Body of pancreas (tissue), 4 donors: ENCODE measurements around the gene ARL6IP6. TPM values are rescaled to one million over a fixed set of nuclear protein-coding genes. Genes with fewer than 3 reads are reported as not detected.

Experiments used
- ATAC-seq: fragments of 150-250 bp; one replicate; pipeline ENCODE4 v1.9.1; 2016
- DNase-seq, 4 donors: peaks; one replicate each; pipeline ENCODE4 v3.0.0-alpha.2; 2019
- H3K27ac ChIP-seq, 4 donors: fragments of 200-600 bp; sonication (generic); 1 replicate in 3 of 4; 2 replicates in 1 of 4; pipeline versions ENCODE4 v1.5.1 to v1.6.1; 2016 to 2019; ENCODE audit warnings: mild to moderate bottlenecking in 1 of 4, mixed read lengths in 1 of 4, moderate library complexity in 1 of 4
- H3K27me3 ChIP-seq, 2 donors: fragments of 200-600 bp; sonication (generic); one replicate each; pipeline ENCODE4 v1.6.0; 2016; ENCODE audit warnings: mild to moderate bottlenecking in 1 of 2
- H3K36me3 ChIP-seq, 2 donors: fragments of 200-600 bp; sonication (generic); replicated peaks in 1 of 2; 2 replicates each; pipeline ENCODE4 v1.5.1; 2016; ENCODE audit warnings: low read depth in 2 of 2; ENCODE audit not compliant: insufficient read depth in 1 of 2
- H3K4me1 ChIP-seq: fragments of 200-600 bp; sonication (generic); one replicate; pipeline ENCODE4 v1.6.0; 2016
- H3K4me3 ChIP-seq, 2 donors: fragments of 200-600 bp; sonication (generic); 1 replicate in 1 of 2; 2 replicates in 1 of 2; pipeline ENCODE4 v1.5.1; 2016 to 2019
- H3K9me3 ChIP-seq, 3 donors: fragments of 200-600 bp; sonication (generic); 1 replicate in 2 of 3; 2 replicates in 1 of 3; pipeline ENCODE4 v1.5.1; 2016
- POLR2A ChIP-seq, 3 donors: fragments of 450-650 bp; IDR thresholded peaks; one replicate each; pipeline ENCODE4 v1.6.1; 2016; ENCODE audit warnings: antibody characterized with exemption in 3 of 3, mild to moderate bottlenecking in 2 of 3
- WGBS, 2 donors: methylation state at CpG; one replicate each; pipeline ENCODE4 v1.1.5; 2017; 5-methylcytosine and 5-hydroxymethylcytosine counted together
- intact Hi-C: fragments of 100-400 bp; cut with DNase I; formaldehyde crosslinking; loops from one replicate; pipeline ENCODE4 v1.15.1; 2023
- total RNA-seq, 2 donors: library from RNA; depleted of rRNA; stranded (reverse); fragments of >200 nt; gene quantifications; one replicate each; pipeline ENCODE4 v1.1.0, GENCODE V29; 2016
- TF ChIP-seq, protein P1 (sequence below), 7 experiments: fragments of 450-650 bp in 4 of 7; fragments of 200-600 bp in 3 of 7; sonication (generic) in 3 of 7; IDR thresholded peaks; one replicate each; pipeline ENCODE4 v1.5.1; 2016 to 2019; ENCODE audit warnings: antibody characterized with exemption in 7 of 7

ARL6IP6 gene
- 10 to 100 TPM in 1 of 2 donors, 1 to 10 TPM in 1; 8.3 to 12.2 TPM for total RNA-seq

DNA sequence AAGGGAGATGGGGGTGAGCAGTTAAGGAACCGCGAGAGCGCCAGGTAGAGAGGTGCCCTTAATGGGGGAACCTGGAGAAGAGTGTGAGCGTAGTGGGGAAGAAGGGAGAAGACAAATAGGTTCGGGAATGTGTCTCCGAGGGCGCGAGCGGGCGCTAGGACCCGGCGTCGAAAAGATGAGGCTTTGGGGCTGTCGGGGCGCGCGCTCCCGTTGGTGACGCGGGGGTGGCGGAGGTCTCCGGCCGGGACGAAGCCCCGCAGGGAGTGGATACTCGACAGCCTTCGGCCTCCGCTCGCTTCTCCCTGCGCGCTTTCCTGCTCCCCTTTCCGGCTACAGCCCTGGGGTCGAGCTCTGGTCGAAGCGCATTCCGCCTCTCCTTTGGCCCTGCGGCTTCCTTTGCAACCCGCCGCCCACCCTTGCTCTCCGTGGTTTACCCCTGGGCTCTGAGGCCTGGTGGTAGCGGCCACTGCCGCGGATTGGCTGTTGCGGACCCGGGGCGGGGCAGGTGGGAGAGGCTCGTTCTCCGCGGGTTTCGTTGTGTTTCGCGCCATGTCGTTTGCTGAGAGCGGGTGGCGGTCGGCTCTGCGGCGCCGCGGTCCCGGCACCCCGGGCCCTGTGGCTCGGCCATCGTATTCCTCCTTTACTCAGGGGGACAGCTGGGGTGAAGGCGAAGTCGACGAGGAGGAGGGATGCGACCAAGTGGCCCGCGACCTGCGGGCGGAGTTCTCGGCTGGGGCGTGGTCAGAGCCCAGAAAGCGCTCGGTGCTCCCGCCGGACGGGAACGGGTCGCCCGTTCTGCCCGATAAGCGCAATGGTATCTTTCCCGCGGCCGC lies at the start of gene ARL6IP6:
TSS of gene ARL6IP6 (plus strand) at position 545 of the 833 bp plus-strand sequence. CDS start at position 550, 5 bp downstream.
- H3K27me3 ChIP-seq = no peaks in the 10 kb centered on the region
- peak; percentile 81 for ATAC-seq

DNA sequence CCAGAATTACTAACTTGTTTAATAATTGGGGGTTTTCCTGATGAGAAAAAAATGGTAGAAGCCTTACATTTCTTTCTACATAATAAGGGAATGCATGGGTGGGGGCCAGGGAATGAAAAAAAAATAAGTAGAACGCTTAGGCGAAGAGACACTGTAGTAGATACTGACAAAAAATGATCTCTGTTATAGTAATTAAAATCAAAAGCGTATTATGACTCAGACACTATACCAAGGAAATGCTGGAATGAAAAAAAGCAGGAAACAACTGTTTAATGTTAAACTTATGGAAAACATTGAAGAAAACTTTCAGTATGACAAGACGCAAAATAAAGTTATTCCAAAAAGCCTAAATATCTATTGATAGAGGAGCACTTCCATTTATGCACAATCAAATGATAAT lies 44.1 kb upstream of the ARL6IP6 start:
- Histone ChIP-seq H3K27ac (no peak overlapping the region), H3K27me3 (no peaks in the 10 kb centered on the region), H3K9me3 (no peaks in the 10 kb centered on the region), H3K4me3 (no peak overlapping the region), H3K4me1 (no peaks in the 10 kb centered on the region), H3K36me3 (peaks cover 0 to 25% of the 10 kb centered on the region in 2 donors)
- intact Hi-C loops = no loop called here
- DNase-seq = no peak
- 85 to 89% methylated on average over 4 of the region's 4 CpGs for WGBS, 2 donors
- no peak for ATAC-seq
- TF ChIP-seq POLR2A (IDR thresholded peaks at IDR 0.05) = no peak
- TF ChIP-seq, protein P1, sequence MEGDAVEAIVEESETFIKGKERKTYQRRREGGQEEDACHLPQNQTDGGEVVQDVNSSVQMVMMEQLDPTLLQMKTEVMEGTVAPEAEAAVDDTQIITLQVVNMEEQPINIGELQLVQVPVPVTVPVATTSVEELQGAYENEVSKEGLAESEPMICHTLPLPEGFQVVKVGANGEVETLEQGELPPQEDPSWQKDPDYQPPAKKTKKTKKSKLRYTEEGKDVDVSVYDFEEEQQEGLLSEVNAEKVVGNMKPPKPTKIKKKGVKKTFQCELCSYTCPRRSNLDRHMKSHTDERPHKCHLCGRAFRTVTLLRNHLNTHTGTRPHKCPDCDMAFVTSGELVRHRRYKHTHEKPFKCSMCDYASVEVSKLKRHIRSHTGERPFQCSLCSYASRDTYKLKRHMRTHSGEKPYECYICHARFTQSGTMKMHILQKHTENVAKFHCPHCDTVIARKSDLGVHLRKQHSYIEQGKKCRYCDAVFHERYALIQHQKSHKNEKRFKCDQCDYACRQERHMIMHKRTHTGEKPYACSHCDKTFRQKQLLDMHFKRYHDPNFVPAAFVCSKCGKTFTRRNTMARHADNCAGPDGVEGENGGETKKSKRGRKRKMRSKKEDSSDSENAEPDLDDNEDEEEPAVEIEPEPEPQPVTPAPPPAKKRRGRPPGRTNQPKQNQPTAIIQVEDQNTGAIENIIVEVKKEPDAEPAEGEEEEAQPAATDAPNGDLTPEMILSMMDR (IDR thresholded peaks at IDR 0.05) = no peak

More for the DNA sequence above, at the start of gene ARL6IP6:
- WGBS, 2 donors = 0% methylated on average over 22 to 87 of the region's 87 CpGs
- peaks cover 0 to 5% of the 10 kb centered on the region in 2 donors for H3K36me3 ChIP-seq
- peaks cover 30% of the 10 kb centered on the region for H3K4me1 ChIP-seq
- peak; percentile 88 to 94 (median 92) for DNase-seq
- peak within 1 kb of the TSS; percentile 67 to 97 for H3K4me3 ChIP-seq
- peak within 1 kb of the TSS; percentile 88 to 99 (median 98) for H3K27ac ChIP-seq
- no peaks in the 10 kb centered on the region for H3K9me3 ChIP-seq
- TF ChIP-seq, protein P1 (IDR thresholded peaks at IDR 0.05) = peak in 2 of 7 experiments; percentile 1 to 7
- peak; percentile 74 to 86 (median 83) for TF ChIP-seq POLR2A (IDR thresholded peaks at IDR 0.05)
- intact Hi-C loops = no loop called here

DNA sequence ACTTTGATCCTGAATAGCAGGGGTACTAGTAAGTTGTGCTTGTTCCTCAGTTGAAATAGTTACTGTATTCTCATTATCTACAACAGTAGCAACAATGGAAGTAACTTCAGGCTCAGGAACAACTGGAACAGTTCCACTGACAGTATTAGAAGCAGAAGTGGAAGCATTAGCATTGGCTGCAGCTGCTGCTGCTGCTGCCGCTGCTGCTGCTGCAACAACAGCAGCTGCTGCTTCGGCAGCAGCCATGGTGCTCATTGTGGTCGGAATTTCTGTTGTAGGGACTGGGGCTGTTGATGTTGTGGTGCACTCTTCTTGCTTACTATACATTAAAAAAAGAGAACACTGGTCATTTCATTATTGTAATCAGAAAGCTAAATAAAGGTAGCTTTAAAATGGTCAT lies 42.0 kb upstream of the ARL6IP6 start:
- Histone ChIP-seq H3K27me3 (no peaks in the 10 kb centered on the region), H3K27ac (no peak overlapping the region), H3K9me3 (no peaks in the 10 kb centered on the region), H3K36me3 (peaks cover 0 to 18% of the 10 kb centered on the region in 2 donors), H3K4me3 (no peak overlapping the region), H3K4me1 (no peaks in the 10 kb centered on the region)
- TF ChIP-seq, protein P1 (IDR thresholded peaks at IDR 0.05) = no peak
- no peak for TF ChIP-seq POLR2A (IDR thresholded peaks at IDR 0.05)
- DNase-seq = no peak
- ATAC-seq = no peak
- WGBS, 2 donors = 92 to 95% methylated on average over 3 of the region's 3 CpGs
- intact Hi-C loops = no loop called here

DNA sequence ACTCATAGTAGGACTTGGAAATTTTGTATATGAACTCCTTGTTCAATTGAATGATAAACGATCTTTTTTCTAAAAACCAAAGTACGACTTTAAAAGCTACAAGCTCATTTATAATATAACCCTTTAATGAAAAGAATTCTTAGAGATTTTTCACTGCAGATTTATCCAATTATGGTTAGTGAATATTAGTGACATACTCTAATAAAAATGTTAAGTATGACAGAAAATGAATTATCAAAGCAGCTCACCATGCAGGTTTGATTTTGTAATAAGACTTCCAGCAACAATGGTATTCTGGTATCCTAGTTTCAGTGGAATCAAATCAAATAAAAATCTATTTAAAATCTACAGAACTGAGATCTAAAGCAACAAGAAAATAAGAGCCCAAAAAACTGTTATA lies 39.6 kb upstream of the ARL6IP6 start:
- H3K27me3 ChIP-seq = no peaks in the 10 kb centered on the region
- no peaks in the 10 kb centered on the region for H3K9me3 ChIP-seq
- no peak for TF ChIP-seq POLR2A (IDR thresholded peaks at IDR 0.05)
- TF ChIP-seq, protein P1 (IDR thresholded peaks at IDR 0.05) = no peak
- 60% methylated on average over 2 of the region's 2 CpGs for WGBS, 2 donors
- no peak overlapping the region for H3K4me3 ChIP-seq
- ATAC-seq = no peak
- H3K36me3 ChIP-seq = peaks cover 0 to 10% of the 10 kb centered on the region in 2 donors
- no peak overlapping the region for H3K27ac ChIP-seq
- no peaks in the 10 kb centered on the region for H3K4me1 ChIP-seq
- intact Hi-C loops = no loop called here
- no peak for DNase-seq
